ENCODE data around the gene PPP2R5A.
"Not testable (repeated sequence)": the region's sequence is repeated elsewhere in the genome, so short reads cannot be mapped to it uniquely, and the experiment has no call there.

Gene PPP2R5A

DNA sequence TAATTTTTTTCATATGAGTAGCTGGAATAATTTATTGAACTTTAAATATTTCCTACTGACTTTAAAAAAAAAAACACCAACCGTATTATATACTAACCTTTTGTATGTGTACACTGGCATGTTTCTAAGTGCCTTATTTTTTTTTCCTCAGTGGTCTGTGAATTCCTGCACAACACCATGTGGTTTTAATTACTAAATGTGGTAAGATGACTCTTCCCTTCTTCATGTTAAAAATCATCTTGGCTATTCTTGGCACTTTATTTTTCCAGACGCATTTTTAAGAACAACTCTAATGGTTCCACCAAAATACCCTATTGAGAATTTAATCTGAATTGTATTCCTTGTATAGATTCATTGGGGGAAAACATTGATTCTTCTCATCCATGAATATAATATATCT, 28.4 kb downstream of the PPP2R5A start:
- DNase-seq (ENCODE audit: low read depth): peak; percentile 77
- no peak overlapping the region for H3K4me3 ChIP-seq (ENCODE audit: low read depth, low read length)
- TF ChIP-seq, protein P1, sequence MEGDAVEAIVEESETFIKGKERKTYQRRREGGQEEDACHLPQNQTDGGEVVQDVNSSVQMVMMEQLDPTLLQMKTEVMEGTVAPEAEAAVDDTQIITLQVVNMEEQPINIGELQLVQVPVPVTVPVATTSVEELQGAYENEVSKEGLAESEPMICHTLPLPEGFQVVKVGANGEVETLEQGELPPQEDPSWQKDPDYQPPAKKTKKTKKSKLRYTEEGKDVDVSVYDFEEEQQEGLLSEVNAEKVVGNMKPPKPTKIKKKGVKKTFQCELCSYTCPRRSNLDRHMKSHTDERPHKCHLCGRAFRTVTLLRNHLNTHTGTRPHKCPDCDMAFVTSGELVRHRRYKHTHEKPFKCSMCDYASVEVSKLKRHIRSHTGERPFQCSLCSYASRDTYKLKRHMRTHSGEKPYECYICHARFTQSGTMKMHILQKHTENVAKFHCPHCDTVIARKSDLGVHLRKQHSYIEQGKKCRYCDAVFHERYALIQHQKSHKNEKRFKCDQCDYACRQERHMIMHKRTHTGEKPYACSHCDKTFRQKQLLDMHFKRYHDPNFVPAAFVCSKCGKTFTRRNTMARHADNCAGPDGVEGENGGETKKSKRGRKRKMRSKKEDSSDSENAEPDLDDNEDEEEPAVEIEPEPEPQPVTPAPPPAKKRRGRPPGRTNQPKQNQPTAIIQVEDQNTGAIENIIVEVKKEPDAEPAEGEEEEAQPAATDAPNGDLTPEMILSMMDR (IDR thresholded peaks at IDR 0.05; ENCODE audit: low read depth, low read length, missing control alignments): no peak
- in situ Hi-C loops (cut with HindIII; ENCODE audit: low sequenced_read_pairs): no loop called here

DNA sequence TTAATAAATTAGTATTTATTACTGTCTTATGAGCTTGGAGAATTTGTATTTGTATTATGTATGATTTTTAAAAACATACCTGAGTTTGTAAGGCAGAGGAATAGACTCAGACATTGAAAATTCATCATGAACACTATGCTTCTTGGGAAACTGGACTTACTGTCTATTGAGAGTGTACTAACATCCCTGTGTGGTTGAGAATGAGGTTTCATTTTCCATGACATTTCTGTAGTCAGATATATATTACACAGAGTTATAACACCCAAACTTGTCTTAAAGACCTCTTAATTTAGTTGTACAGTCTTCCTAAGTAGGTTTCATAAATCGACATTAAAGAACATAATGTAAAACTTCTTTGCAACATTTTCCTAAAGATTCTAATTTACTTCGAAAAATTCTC, 30.0 kb downstream of the PPP2R5A start:
- TF ChIP-seq, protein P1 (IDR thresholded peaks at IDR 0.05; ENCODE audit: low read depth, low read length, missing control alignments): no peak
- in situ Hi-C loops (cut with HindIII; ENCODE audit: low sequenced_read_pairs): no loop called here
- H3K4me3 ChIP-seq (ENCODE audit: low read depth, low read length): no peak overlapping the region
- DNase-seq (ENCODE audit: low read depth): no peak

- in situ Hi-C loops (cut with HindIII; ENCODE audit: low sequenced_read_pairs): no loop called here
- no peak overlapping the region for H3K4me3 ChIP-seq (ENCODE audit: low read depth, low read length)
- peak; percentile 6 for DNase-seq (ENCODE audit: low read depth)
- TF ChIP-seq, protein P1 (IDR thresholded peaks at IDR 0.05; ENCODE audit: low read depth, low read length, missing control alignments): peak; percentile 30
Observed at GRCh38 chr1:212315907-212316306, 30.7 kb downstream of the PPP2R5A start.

GRCh38 chr1:212317916-212318315, 32.7 kb downstream of the PPP2R5A start:
- no peak for DNase-seq (ENCODE audit: low read depth)
- in situ Hi-C loops (cut with HindIII; ENCODE audit: low sequenced_read_pairs): no loop called here
- TF ChIP-seq, protein P1 (IDR thresholded peaks at IDR 0.05; ENCODE audit: low read depth, low read length, missing control alignments): no peak
- H3K4me3 ChIP-seq (ENCODE audit: low read depth, low read length): no peak overlapping the region

- H3K4me3 ChIP-seq (ENCODE audit: low read depth, low read length); DNase-seq (ENCODE audit: low read depth); in situ Hi-C loops (cut with HindIII; ENCODE audit: low sequenced_read_pairs): not testable (repeated sequence)
Observed at GRCh38 chr1:212321031-212321430, 35.8 kb downstream of the PPP2R5A start.

DNA sequence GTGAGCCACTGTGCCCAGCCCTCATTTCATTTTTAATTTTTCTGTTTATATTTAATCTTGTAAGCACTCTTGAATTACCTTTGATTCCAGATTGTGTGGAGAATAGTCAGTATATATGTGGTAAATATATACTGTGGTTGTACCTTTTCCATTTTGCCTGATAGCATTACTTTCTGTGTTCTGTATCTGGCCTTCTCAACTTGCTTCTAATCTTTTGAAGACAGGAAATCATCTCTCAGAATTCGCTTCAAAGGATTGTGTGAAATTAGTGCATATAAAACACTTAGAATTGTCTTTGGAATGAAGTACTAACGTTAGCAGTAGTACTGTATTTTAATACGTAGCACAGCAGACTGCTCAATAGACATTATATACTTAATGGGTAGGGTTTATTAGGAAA, 37.9 kb downstream of the PPP2R5A start:
- H3K4me3 ChIP-seq (ENCODE audit: low read depth, low read length): no peak overlapping the region
- in situ Hi-C loops (cut with HindIII; ENCODE audit: low sequenced_read_pairs): no loop called here
- DNase-seq (ENCODE audit: low read depth): no peak
- TF ChIP-seq, protein P1 (IDR thresholded peaks at IDR 0.05; ENCODE audit: low read depth, low read length, missing control alignments): no peak

DNA sequence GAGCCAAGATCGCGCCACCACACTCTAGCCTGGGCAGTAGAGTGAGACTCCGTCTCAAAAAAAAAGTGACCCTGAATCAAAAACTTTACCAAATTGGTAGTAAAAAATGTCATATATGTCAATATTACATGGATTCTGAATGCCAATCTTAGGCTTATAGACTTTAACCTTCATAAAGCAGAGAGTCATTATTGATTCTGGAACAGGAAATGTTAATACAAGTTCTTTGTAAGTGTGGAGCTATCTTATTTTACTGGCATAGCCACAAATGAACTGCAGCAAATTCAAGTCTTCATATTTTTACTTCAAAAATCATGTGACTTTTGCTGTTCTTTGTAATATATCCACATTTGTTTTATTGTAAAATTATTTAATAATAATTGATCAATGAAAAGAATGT, 41.3 kb downstream of the PPP2R5A start:
- no peak for DNase-seq (ENCODE audit: low read depth)
- TF ChIP-seq, protein P1 (IDR thresholded peaks at IDR 0.05; ENCODE audit: low read depth, low read length, missing control alignments): no peak
- no peak overlapping the region for H3K4me3 ChIP-seq (ENCODE audit: low read depth, low read length)
- in situ Hi-C loops (cut with HindIII; ENCODE audit: low sequenced_read_pairs): no loop called here
